Stimulated activated CD8-positive, alpha-beta memory T cell treated with anti-CD3 and anti-CD28 coated beads, Interleukin-4, amount 100 ng/mL, for 1 hour (primary cell): ENCODE results near the gene GABBR2.

ENCODE experiments used
- DNase-seq, 2 donors: peaks; one replicate each; pipeline ENCODE4 v3.0.0-alpha.2; 2020; ENCODE audit warnings: low read depth in 2 of 2, low spot score in 1 of 2

GABBR2 gene

GRCh38 chr9:98374385-98375051 is 334.2 kb downstream of the GABBR2 start:
- no peak for DNase-seq

GRCh38 chr9:98373609-98374008 is 335.1 kb downstream of the GABBR2 start:
- no peak for DNase-seq

- DNase-seq = no peak
These were observed 336.5 kb downstream of the GABBR2 start for GRCh38 chr9:98372077-98372836.

- no peak for DNase-seq
These were observed 337.8 kb downstream of the GABBR2 start for GRCh38 chr9:98370976-98371315.

GRCh38 chr9:98370300-98370975 is 338.3 kb downstream of the GABBR2 start:
- DNase-seq = no peak

GRCh38 chr9:98369896-98370295 is 338.8 kb downstream of the GABBR2 start:
- DNase-seq = no peak

- no peak for DNase-seq
These were observed 339.3 kb downstream of the GABBR2 start for GRCh38 chr9:98369471-98369870.

- no peak for DNase-seq
These were observed 339.7 kb downstream of the GABBR2 start for GRCh38 chr9:98369066-98369425.

GRCh38 chr9:98368366-98369065 is 340.2 kb downstream of the GABBR2 start:
- DNase-seq = no peak

GRCh38 chr9:98367923-98368322 is 340.8 kb downstream of the GABBR2 start:
- DNase-seq = no peak

- no peak for DNase-seq
These were observed 341.3 kb downstream of the GABBR2 start for GRCh38 chr9:98367371-98367900.

GRCh38 chr9:98365781-98366180 is 343.0 kb downstream of the GABBR2 start:
- no peak for DNase-seq

- DNase-seq = no peak
These were observed 343.5 kb downstream of the GABBR2 start for GRCh38 chr9:98365227-98365669.

GRCh38 chr9:98364086-98364485 is 344.6 kb downstream of the GABBR2 start:
- no peak for DNase-seq

- DNase-seq = no peak
These were observed 345.1 kb downstream of the GABBR2 start for GRCh38 chr9:98363644-98364043.

GRCh38 chr9:98362624-98363252 is 346.0 kb downstream of the GABBR2 start:
- DNase-seq = no peak

GRCh38 chr9:98361645-98362044 is 347.1 kb downstream of the GABBR2 start:
- no peak for DNase-seq

- DNase-seq = no peak
These were observed 348.5 kb downstream of the GABBR2 start for GRCh38 chr9:98360176-98360708.

GRCh38 chr9:98359569-98359968 is 349.2 kb downstream of the GABBR2 start:
- no peak for DNase-seq

- no peak for DNase-seq
These were observed 350.7 kb downstream of the GABBR2 start for GRCh38 chr9:98357921-98358535.
